K562 (cell line): ENCODE measurements around the gene PAK1IP1. TPM values are rescaled to one million over a fixed set of nuclear protein-coding genes. Genes with fewer than 3 reads are reported as not detected.
A peak's percentile ranks its signal among the peaks of the same experiment; 100 is the strongest.

Source experiments
- ATAC-seq: fragments of 200-7000 bp; cut with Tn5 transposase; 3 replicates; pipeline ENCODE4 v1.9.1; 2020; ENCODE audit warnings: moderate library complexity
- BruUV-seq: library from RNA; stranded (reverse); fragments of 400-500 nt; replicated peaks from 2 replicates; lab custom pipeline; 2021; lab: Mats Ljungman, UMichigan
- CTCF ChIA-PET: fragments of 300-600 bp; formaldehyde crosslinking; extraction: SDS; loops from one replicate; lab custom pipeline; 2021; ENCODE audit warnings: low intra/inter-chr PET ratio; lab: Yijun Ruan, JAX
- POLR2A ChIA-PET: fragments of 300-600, 350-650 bp; sonication (Branson Sonifier 250); formaldehyde crosslinking; extraction: SDS; loops from one replicate; lab custom pipeline; 2021; ENCODE audit warnings: antibody characterized with exemption, inconsistent platforms; lab: Yijun Ruan, JAX
- DNase-seq, 4 experiments: peaks; one replicate each; pipeline versions ENCODE4 v3.0.0 to v3.0.0-alpha.2; 2011 to 2018; ENCODE audit warnings: low spot score in 3 of 4, mixed read lengths in 3 of 4; ENCODE audit errors: extremely low read depth in 1 of 4
- FAIRE-seq: peaks from 2 replicates; lab custom pipeline; 2011; peaks lifted over from hg19 to GRCh38; lab: Jason Lieb, UNC
- H2AFZ ChIP-seq: 2 replicates; pipeline ENCODE4 v1.6.0; 2011; ENCODE audit warnings: low read depth, low read length, control low read depth, inconsistent platforms
- H3K27ac ChIP-seq: fragments of 200-600 bp; 3 replicates; pipeline ENCODE4 v1.8.0; 2011; ENCODE audit warnings: low read depth, mild to moderate bottlenecking, control low read depth, inconsistent platforms, low read length, moderate library complexity, mixed read lengths; ENCODE audit errors: extremely low read depth
- H3K27me3 ChIP-seq, 2 experiments: fragments of 300-600 bp in 1 of 2; 2 replicates in 1 of 2; 3 replicates in 1 of 2; pipeline versions ENCODE4 v1.6.0 to v1.8.0; 2011; ENCODE audit warnings: inconsistent platforms in 2 of 2, low read length in 2 of 2, mild to moderate bottlenecking in 1 of 2, mixed read lengths in 1 of 2, moderate library complexity in 1 of 2; ENCODE audit not compliant: control insufficient read depth in 2 of 2, insufficient read depth in 2 of 2
- H3K36me3 ChIP-seq: fragments of 300-600 bp; 3 replicates; pipeline ENCODE4 v1.8.0; 2011; ENCODE audit warnings: mild to moderate bottlenecking, low read length, inconsistent platforms; ENCODE audit not compliant: control insufficient read depth, insufficient read depth
- H3K4me1 ChIP-seq, 2 experiments: fragments of 200-600 bp in 1 of 2; replicated peaks in 1 of 2; 2 replicates in 1 of 2; 3 replicates in 1 of 2; pipeline versions ENCODE4 v1.5.1 to v1.8.0; 2011; ENCODE audit warnings: inconsistent platforms in 2 of 2, low read length in 2 of 2, mild to moderate bottlenecking in 1 of 2, mixed read lengths in 1 of 2, moderate library complexity in 1 of 2; ENCODE audit not compliant: control insufficient read depth in 2 of 2, insufficient read depth in 2 of 2
- H3K4me2 ChIP-seq: 2 replicates; pipeline ENCODE4 v1.6.1; 2011; ENCODE audit warnings: low read length, control low read depth, inconsistent platforms, mixed read lengths; ENCODE audit not compliant: insufficient read depth
- H3K4me3 ChIP-seq: fragments of 200-600 bp; sonication (generic), shearing (Covaris generic); 2 replicates; pipeline ENCODE4 v1.5.1; 2016; ENCODE audit warnings: control low read depth, inconsistent platforms
- H3K79me2 ChIP-seq: fragments of 200-600 bp; 3 replicates; pipeline ENCODE4 v1.8.0; 2011; ENCODE audit warnings: low read length, inconsistent platforms; ENCODE audit not compliant: control insufficient read depth, insufficient read depth
- H3K9ac ChIP-seq, 2 experiments: 2 replicates each; pipeline versions ENCODE4 v1.6.0 to v1.6.1; 2011; ENCODE audit warnings: low read depth in 2 of 2, low read length in 2 of 2, control low read depth in 1 of 2, inconsistent platforms in 1 of 2, mild to moderate bottlenecking in 1 of 2, mixed read lengths in 1 of 2; ENCODE audit not compliant: insufficient read depth in 1 of 2
- H3K9me1 ChIP-seq: one replicate; pipeline ENCODE4 v1.6.0; 2011; ENCODE audit warnings: inconsistent platforms, mild to moderate bottlenecking, low read length, moderate library complexity; ENCODE audit not compliant: control insufficient read depth, insufficient read depth
- H3K9me3 ChIP-seq: replicated peaks from 2 replicates; pipeline ENCODE4 v1.5.1; 2011; ENCODE audit warnings: low read depth, low read length, inconsistent platforms; ENCODE audit not compliant: control insufficient read depth, insufficient read depth
- H4K20me1 ChIP-seq: replicated peaks from 2 replicates; pipeline ENCODE4 v1.6.1; 2011; ENCODE audit warnings: low read length, inconsistent platforms, mixed read lengths; ENCODE audit not compliant: control insufficient read depth, insufficient read depth
- ARID1B ChIP-seq: fragments of 450-650 bp; IDR thresholded peaks from 2 replicates; pipeline ENCODE4 v1.6.1; 2016; ENCODE audit warnings: antibody characterized with exemption, mild to moderate bottlenecking, inconsistent platforms
- MYBL2 ChIP-seq, 2 experiments: fragments of 450-650 bp in 1 of 2; sonication (generic) in 1 of 2; formaldehyde crosslinking in 1 of 2; IDR thresholded peaks; 2 replicates each; pipeline versions ENCODE4 v1.6.1 to v1.8.1; 2017 to 2022; ENCODE audit warnings: borderline replicate concordance in 1 of 2, inconsistent platforms in 1 of 2, low read depth in 1 of 2, mild to moderate bottlenecking in 1 of 2, missing genetic modification reagents in 1 of 2, moderate library complexity in 1 of 2
- NCOR1 ChIP-seq: fragments of 450-650 bp; IDR thresholded peaks from 2 replicates; pipeline ENCODE4 v1.6.1; 2016; ENCODE audit warnings: mild to moderate bottlenecking, moderate library complexity
- RCOR1 ChIP-seq, 2 experiments: IDR thresholded peaks; 2 replicates each; pipeline ENCODE4 v1.6.1; 2012; ENCODE audit warnings: low read depth in 2 of 2, low read length in 2 of 2, borderline replicate concordance in 1 of 2, improper control_type of control experiment in 1 of 2
- TAL1 ChIP-seq: fragments of 450-650 bp; IDR thresholded peaks from 2 replicates; pipeline ENCODE4 v1.6.1; 2016; ENCODE audit warnings: mild to moderate bottlenecking
- TEAD4 ChIP-seq, 2 experiments: sonication (generic) in 1 of 2; formaldehyde crosslinking in 1 of 2; IDR thresholded peaks; 2 replicates each; pipeline versions ENCODE4 v1.6.1 to v1.8.0; 2012 to 2022; ENCODE audit warnings: borderline replicate concordance in 1 of 2, inconsistent platforms in 1 of 2, low read length in 1 of 2, mild to moderate bottlenecking in 1 of 2, missing genetic modification reagents in 1 of 2
- ZNF589 ChIP-seq: fragments of 200-800 bp; sonication (Bioruptor generic); IDR thresholded peaks from 2 replicates; pipeline ENCODE4 v1.6.1; 2016; ENCODE audit warnings: low read depth, missing genetic modification characterization, missing compliant biosample characterization
- in situ Hi-C: fragments of 300-500 bp; cut with MboI; formaldehyde crosslinking; loops from 4 replicates; pipeline ENCODE4 v1.15.0; 2018; ENCODE audit warnings: inconsistent platforms, mixed read lengths
- intact Hi-C: fragments of 100-400 bp; cut with micrococcal nuclease; formaldehyde crosslinking; loops from 2 replicates; pipeline ENCODE4 v1.14.2; 2022
- polyA plus RNA-seq, 8 experiments: library from polyadenylated mRNA; depleted of rRNA in 4 of 8; stranded (reverse) in 5 of 8; unstranded in 3 of 8; fragments of >200 nt; fragmentation: Nextera tagmentation in 2 of 8; fragmentation: Illumina TruSeq in 1 of 8; extraction: Ambion mirVana in 2 of 8; extraction: Trizol in 1 of 8; gene quantifications; 2 replicates each; pipeline versions ENCODE4 v1.2.1 to v1.2.3, GENCODE V29; 2011 to 2014; ENCODE audit warnings: inconsistent platforms in 1 of 8, missing spikeins in 1 of 8
- total RNA-seq, 7 experiments: library from RNA; depleted of rRNA in 6 of 7; stranded (reverse); fragments of >200 nt in 6 of 7; fragmentation: Illumina TruSeq in 2 of 7; extraction: Trizol in 2 of 7; gene quantifications; 2 replicates each; pipeline versions ENCODE4 v1.2.1 to v1.2.3, GENCODE V29; 2011 to 2021; ENCODE audit warnings: low replicate concordance in 1 of 7
- TF ChIP-seq, protein P1 (sequence below): fragments of 450-650 bp; IDR thresholded peaks from 2 replicates; pipeline ENCODE4 v1.6.1; 2018; ENCODE audit not compliant: partially characterized antibody
- TF ChIP-seq, protein P2 (sequence below): fragments of 200-800 bp; sonication (Bioruptor generic); IDR thresholded peaks from 2 replicates; pipeline ENCODE4 v1.6.1; 2017; ENCODE audit warnings: missing genetic modification characterization, missing compliant biosample characterization
- TF ChIP-seq, protein P3 (sequence below), 2 experiments: fragments of 200-800 bp in 1 of 2; sonication (Bioruptor generic) in 1 of 2; sonication (generic) in 1 of 2; formaldehyde crosslinking in 1 of 2; IDR thresholded peaks in 1 of 2; conservative IDR thresholded peaks in 1 of 2; 2 replicates each; pipeline versions ENCODE4 v1.5.0 to v1.6.1; 2016 to 2020; ENCODE audit warnings: missing compliant biosample characterization in 1 of 2, missing genetic modification characterization in 1 of 2, missing genetic modification reagents in 1 of 2
- TF ChIP-seq, protein P4 (sequence below): fragments of 450-650 bp; formaldehyde crosslinking; IDR thresholded peaks from 2 replicates; pipeline ENCODE4 v1.4.0; 2020; ENCODE audit warnings: mild to moderate bottlenecking, moderate library complexity

Gene PAK1IP1
- total and polyA plus RNA-seq, 9 of the 15 experiments (the other 6 are each of a cell fraction or from before 2014, with no cell fraction given), result 50.0 to 200 (median 87.0) TPM

DNA sequence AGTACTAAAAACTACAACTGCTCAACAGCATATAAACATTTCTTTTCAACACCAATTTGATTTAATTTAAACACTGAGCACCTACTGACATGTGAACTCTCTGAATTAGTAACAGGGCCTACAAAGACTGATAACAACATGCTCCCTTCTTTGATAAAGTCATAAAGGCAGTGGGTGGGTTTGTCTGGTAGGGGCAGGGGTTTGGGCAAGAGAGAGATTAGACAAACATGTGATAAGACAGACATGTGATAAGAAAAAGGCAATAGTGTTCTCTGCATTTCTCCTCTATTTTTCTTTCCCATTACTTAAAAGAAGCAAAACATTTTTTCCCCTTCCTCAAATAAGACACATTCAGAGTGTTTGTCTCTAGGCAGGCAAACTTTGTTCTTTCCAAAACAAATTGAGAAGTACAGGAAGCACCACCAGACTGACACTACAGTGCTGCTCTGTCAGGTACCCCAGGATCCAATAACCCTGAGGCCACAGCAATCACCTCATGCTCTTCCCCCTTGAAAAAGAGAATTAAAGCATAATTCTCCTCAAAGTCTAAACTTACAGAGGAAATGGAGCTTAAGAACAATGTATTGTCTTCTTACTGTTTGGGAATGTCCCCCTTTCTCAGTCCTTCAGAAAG is 12.3 kb upstream of the PAK1IP1 start:
- Histone ChIP-seq H3K9me1 (no peaks in the 10 kb centered on the region), H4K20me1 (no peaks in the 10 kb centered on the region), H3K4me2 (no peak overlapping the region), H3K4me3 (no peak overlapping the region), H2AFZ (peak overlapping the region; percentile 65), H3K36me3 (no peaks in the 10 kb centered on the region), H3K79me2 (no peaks in the 10 kb centered on the region), H3K9me3 (no peaks in the 10 kb centered on the region), H3K9ac (no peak overlapping the region; a peak in 1 of 4 replicates), H3K27me3 (no peaks in the 10 kb centered on the region), H3K4me1 (peaks cover 2 to 18% of the 10 kb centered on the region in 2 experiments; a peak in 3 of 5 replicates), H3K27ac (peak overlapping the region; percentile 9; the same call in 1 of the 3 replicates)
- no peak for FAIRE-seq
- DNase-seq, result no peak
- intact Hi-C loops (no loop called here), in situ Hi-C loops (no loop called here)
- BruUV-seq, result no TSS peak
- peak; percentile 47 for ATAC-seq
- ChIA-PET CTCF (no interaction called here), POLR2A (interaction anchor here (0.7 to 1.6 kb wide), 4 partner anchors 12 to 730 kb away, joined by 3 to 5 read pairs (median 4); partner anchors contain the start of genes C6orf52 and PAK1IP1)
- TF ChIP-seq TAL1, result peak; percentile 35; the same call in 1 of the 2 replicates
- TF ChIP-seq RCOR1 (IDR thresholded peaks at IDR 0.05; ENCODE audit: borderline replicate concordance in 1 of 2, low read depth in 2 of 2, low read length in 2 of 2), result peak in 1 of 2 experiments; percentile 21; a peak in 1 of 4 replicates
- peak; percentile 47; the same call in 1 of the 2 replicates for TF ChIP-seq NCOR1
- TF ChIP-seq ZNF589, result peak; percentile 33; the same call in 1 of the 2 replicates
- TF ChIP-seq, protein P1, sequence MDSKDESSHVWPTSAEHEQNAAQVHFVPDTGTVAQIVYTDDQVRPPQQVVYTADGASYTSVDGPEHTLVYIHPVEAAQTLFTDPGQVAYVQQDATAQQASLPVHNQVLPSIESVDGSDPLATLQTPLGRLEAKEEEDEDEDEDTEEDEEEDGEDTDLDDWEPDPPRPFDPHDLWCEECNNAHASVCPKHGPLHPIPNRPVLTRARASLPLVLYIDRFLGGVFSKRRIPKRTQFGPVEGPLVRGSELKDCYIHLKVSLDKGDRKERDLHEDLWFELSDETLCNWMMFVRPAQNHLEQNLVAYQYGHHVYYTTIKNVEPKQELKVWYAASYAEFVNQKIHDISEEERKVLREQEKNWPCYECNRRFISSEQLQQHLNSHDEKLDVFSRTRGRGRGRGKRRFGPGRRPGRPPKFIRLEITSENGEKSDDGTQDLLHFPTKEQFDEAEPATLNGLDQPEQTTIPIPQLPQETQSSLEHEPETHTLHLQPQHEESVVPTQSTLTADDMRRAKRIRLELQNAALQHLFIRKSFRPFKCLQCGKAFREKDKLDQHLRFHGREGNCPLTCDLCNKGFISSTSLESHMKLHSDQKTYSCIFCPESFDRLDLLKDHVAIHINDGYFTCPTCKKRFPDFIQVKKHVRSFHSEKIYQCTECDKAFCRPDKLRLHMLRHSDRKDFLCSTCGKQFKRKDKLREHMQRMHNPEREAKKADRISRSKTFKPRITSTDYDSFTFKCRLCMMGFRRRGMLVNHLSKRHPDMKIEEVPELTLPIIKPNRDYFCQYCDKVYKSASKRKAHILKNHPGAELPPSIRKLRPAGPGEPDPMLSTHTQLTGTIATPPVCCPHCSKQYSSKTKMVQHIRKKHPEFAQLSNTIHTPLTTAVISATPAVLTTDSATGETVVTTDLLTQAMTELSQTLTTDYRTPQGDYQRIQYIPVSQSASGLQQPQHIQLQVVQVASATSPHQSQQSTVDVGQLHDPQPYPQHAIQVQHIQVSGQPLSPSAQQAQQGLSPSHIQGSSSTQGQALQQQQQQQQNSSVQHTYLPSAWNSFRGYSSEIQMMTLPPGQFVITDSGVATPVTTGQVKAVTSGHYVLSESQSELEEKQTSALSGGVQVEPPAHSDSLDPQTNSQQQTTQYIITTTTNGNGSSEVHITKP, result peak; percentile 6
- TF ChIP-seq, protein P2, sequence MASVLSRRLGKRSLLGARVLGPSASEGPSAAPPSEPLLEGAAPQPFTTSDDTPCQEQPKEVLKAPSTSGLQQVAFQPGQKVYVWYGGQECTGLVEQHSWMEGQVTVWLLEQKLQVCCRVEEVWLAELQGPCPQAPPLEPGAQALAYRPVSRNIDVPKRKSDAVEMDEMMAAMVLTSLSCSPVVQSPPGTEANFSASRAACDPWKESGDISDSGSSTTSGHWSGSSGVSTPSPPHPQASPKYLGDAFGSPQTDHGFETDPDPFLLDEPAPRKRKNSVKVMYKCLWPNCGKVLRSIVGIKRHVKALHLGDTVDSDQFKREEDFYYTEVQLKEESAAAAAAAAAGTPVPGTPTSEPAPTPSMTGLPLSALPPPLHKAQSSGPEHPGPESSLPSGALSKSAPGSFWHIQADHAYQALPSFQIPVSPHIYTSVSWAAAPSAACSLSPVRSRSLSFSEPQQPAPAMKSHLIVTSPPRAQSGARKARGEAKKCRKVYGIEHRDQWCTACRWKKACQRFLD (CRISPR knock-in tag), result 0 out of 2 replicates have a peak, but pooled peaks have one; percentile 25
- peak; percentile 55 for TF ChIP-seq ARID1B
- TF ChIP-seq TEAD4 (IDR thresholded peaks at IDR 0.05; ENCODE audit: low read length), result peak; percentile 58; the same call in 1 of the 2 replicates
- TF ChIP-seq TEAD4 (CRISPR knock-in tag; IDR thresholded peaks at IDR 0.05; ENCODE audit: borderline replicate concordance), result no peak
- no peak for TF ChIP-seq MYBL2 (IDR thresholded peaks at IDR 0.05; ENCODE audit: low read depth)
- no peak for TF ChIP-seq MYBL2 (CRISPR knock-in tag; IDR thresholded peaks at IDR 0.05; ENCODE audit: borderline replicate concordance)
- TF ChIP-seq, protein P3, sequence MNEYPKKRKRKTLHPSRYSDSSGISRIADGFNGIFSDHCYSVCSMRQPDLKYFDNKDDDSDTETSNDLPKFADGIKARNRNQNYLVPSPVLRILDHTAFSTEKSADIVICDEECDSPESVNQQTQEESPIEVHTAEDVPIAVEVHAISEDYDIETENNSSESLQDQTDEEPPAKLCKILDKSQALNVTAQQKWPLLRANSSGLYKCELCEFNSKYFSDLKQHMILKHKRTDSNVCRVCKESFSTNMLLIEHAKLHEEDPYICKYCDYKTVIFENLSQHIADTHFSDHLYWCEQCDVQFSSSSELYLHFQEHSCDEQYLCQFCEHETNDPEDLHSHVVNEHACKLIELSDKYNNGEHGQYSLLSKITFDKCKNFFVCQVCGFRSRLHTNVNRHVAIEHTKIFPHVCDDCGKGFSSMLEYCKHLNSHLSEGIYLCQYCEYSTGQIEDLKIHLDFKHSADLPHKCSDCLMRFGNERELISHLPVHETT (CRISPR knock-in tag; conservative IDR thresholded peaks at IDR 0.05 in 1 of 2, IDR thresholded peaks at IDR 0.05 in 1 of 2), result 0 out of 4 replicates have a peak, but pooled peaks of 1 of the 2 experiments have one; percentile 52
- TF ChIP-seq, protein P4, sequence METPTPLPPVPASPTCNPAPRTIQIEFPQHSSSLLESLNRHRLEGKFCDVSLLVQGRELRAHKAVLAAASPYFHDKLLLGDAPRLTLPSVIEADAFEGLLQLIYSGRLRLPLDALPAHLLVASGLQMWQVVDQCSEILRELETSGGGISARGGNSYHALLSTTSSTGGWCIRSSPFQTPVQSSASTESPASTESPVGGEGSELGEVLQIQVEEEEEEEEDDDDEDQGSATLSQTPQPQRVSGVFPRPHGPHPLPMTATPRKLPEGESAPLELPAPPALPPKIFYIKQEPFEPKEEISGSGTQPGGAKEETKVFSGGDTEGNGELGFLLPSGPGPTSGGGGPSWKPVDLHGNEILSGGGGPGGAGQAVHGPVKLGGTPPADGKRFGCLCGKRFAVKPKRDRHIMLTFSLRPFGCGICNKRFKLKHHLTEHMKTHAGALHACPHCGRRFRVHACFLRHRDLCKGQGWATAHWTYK (CRISPR knock-in tag), result 0 out of 2 replicates have a peak, but pooled peaks have one; percentile 49
